SK-N-SH (cell line): ENCODE data around the gene DOCK8.

ENCODE experiments used
- EP300 ChIP-seq, 2 experiments: IDR thresholded peaks; 2 replicates each; pipeline versions ENCODE4 v1.4.0 to v1.6.1; 2012; ENCODE audit warnings: borderline replicate concordance in 1 of 2, low read depth in 1 of 2, low read length in 1 of 2
- EZH2phosphoT487 ChIP-seq: fragments of 200-600 bp; sonication (generic); IDR thresholded peaks from 2 replicates; pipeline ENCODE4 v1.6.1; 2017; ENCODE audit warnings: low read depth, mixed run types, mild to moderate bottlenecking, antibody characterized with exemption, moderate library complexity, borderline replicate concordance
- MXI1 ChIP-seq: IDR thresholded peaks from 2 replicates; pipeline ENCODE4 v1.6.1; 2012; ENCODE audit warnings: mild to moderate bottlenecking, low read depth, low read length, improper control_type of control experiment
- POLR2AphosphoS5 ChIP-seq: IDR thresholded peaks from 2 replicates; pipeline ENCODE4 v1.6.1; 2012; ENCODE audit warnings: low read depth, low read length
- TAF1 ChIP-seq: IDR thresholded peaks from 2 replicates; pipeline ENCODE4 v1.6.1; 2012; ENCODE audit warnings: low read depth, mild to moderate bottlenecking, low read length, moderate library complexity, borderline replicate concordance

DNA sequence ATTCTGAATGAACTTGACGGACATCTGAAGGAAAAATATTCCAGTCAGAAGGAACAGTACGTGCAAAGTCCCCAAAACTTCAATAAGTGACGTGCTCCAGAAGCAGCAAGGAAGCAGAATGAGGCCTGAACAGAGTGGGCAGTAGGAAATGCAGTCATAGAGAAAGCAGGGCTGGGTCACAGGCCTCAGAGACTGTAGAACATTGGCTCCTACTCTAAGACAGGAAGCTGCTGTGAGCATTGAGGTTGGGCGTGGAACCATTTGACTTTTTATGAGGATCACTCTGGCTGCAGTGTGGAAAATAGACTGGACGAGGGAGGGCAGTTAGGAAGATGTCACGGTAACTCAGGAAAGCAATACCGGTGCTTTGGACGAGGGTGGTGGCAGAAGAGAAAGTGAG lies 64.0 kb downstream of the DOCK8 start:
- no peak for TF ChIP-seq TAF1
- TF ChIP-seq EZH2phosphoT487: no peak
- TF ChIP-seq MXI1: no peak
- TF ChIP-seq EP300 (IDR thresholded peaks at IDR 0.05; ENCODE audit: borderline replicate concordance in 1 of 2, low read depth in 1 of 2, low read length in 1 of 2): no peak
- TF ChIP-seq POLR2AphosphoS5: no peak
